OCI-LY1 (cell line): ENCODE results near the gene CUEDC1.

Source experiments
- CTCF ChIP-seq: fragments of 200-600 bp; sonication (generic), shearing (Covaris generic); IDR thresholded peaks from 2 replicates; pipeline ENCODE4 v1.5.1; 2017; ENCODE audit warnings: mild to moderate bottlenecking, antibody characterized with exemption, low read length, moderate library complexity, mixed read lengths
- EZH2 ChIP-seq: fragments of 200-600 bp; sonication (generic), shearing (Covaris generic); IDR thresholded peaks from 2 replicates; pipeline ENCODE4 v1.8.0; 2017; ENCODE audit warnings: borderline replicate concordance, mixed run types, mild to moderate bottlenecking, antibody characterized with exemption, low read length, moderate library complexity, mixed read lengths

- TF ChIP-seq CTCF (no peak), EZH2 (no peak)
Observed at GRCh38 chr17:57956291-57957119, 1.3 kb upstream of the CUEDC1 start.
